Adipose tissue (tissue), 3 donors: Measurements from ENCODE around the gene SCT. TPM values are rescaled to one million over a fixed set of nuclear protein-coding genes. Genes with fewer than 3 reads are reported as not detected.
"Not testable (repeated sequence)": the region's sequence is repeated elsewhere in the genome, so short reads cannot be mapped to it uniquely, and the experiment has no call there.

ENCODE experiments used
- H3K27ac ChIP-seq: one replicate; pipeline ENCODE4 v1.5.1; 2013; ENCODE audit warnings: low read depth, low read length
- whole genome bisulfite sequencing, 3 donors: extraction: QIAGEN DNeasy Blood & Tissue Kit; methylation state at CpG; one replicate each; pipeline ENCODE4 v1.1.7; 2013; 5-methylcytosine and 5-hydroxymethylcytosine counted together
- polyA plus RNA-seq, 3 donors: library from polyadenylated mRNA; stranded (reverse); fragments of 200-250 nt; gene quantifications; one replicate each; pipeline ENCODE4 v1.2.3, GENCODE V29; 2013
- donor health status: healthy with polysubstance abuse.
- donor health status: Bipolar disorder and iron deficiency.
- donor health status: healthy.

Gene SCT
- polyA plus RNA-seq, 3 donors, result not detected

DNA sequence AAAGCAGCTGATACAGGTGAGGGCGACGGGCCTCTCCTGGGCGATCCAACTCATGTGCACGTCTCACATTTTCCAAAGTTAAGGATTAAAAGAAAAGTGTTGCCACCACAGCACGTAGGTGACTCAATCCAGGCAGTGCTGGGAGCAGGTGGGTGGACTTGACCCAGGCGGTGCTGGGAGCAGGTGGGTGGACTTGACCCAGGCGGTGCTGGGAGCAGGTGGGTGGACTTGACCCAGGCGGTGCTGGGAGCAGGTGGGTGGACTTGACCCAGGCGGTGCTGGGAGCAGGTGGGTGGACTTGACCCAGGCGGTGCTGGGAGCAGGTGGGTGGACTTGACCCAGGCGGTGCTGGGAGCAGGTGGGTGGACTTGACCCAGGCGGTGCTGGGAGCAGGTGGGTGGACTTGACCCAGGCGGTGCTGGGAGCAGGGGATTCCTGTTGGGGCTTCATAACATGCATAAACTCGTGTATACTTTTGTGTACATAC is 20.7 kb upstream of the SCT start:
- 87 to 95% (median 89%) methylated on average over 9 to 10 of the region's 14 CpGs for WGBS, 3 donors
- not testable (repeated sequence) for H3K27ac ChIP-seq

DNA sequence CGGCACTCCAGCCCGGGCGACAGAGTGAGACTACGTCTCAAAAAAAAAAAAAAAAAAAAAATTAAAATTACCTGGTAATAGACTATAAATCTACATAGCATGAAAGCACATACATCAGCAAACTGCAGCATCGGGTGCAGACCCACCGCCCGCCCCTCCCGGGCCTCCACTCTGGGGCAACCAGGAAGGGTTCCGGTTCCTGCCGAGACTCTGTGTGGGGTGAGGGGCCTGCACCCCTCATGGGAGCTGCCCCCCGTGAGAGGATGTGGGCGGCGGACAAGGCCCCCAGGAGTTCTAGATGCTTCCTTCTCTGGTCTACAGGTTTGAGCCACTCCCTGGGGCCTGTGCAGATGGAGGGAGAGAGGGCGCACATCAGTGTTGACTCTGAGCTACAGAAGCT is 19.2 kb upstream of the SCT start:
- H3K27ac ChIP-seq, result no peak overlapping the region
- 78 to 90% (median 89%) methylated on average over 14 of the region's 14 CpGs for WGBS, 3 donors

DNA sequence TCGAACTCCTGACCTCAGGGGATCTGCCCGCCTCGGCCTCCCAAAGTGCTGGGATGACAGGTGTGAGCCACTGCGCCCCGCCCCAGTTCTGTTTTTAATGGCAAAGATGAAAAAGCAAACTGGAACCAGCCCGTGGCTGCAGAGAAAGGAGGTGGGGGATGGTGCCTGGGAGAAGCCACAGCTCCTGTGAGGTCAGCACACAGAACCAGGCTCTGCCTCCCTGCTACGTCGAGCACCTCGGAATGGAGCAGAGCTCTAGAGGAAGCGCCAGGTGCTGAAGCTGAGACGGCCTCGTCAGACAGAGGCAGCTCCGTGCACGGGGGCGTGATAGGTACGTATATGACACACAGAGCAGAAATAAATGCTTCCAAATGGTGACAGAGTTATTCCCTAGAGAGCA is 18.6 kb upstream of the SCT start:
- no peak overlapping the region for H3K27ac ChIP-seq
- whole genome bisulfite sequencing, 3 donors, result 83 to 88% (median 86%) methylated on average over 16 of the region's 16 CpGs

DNA sequence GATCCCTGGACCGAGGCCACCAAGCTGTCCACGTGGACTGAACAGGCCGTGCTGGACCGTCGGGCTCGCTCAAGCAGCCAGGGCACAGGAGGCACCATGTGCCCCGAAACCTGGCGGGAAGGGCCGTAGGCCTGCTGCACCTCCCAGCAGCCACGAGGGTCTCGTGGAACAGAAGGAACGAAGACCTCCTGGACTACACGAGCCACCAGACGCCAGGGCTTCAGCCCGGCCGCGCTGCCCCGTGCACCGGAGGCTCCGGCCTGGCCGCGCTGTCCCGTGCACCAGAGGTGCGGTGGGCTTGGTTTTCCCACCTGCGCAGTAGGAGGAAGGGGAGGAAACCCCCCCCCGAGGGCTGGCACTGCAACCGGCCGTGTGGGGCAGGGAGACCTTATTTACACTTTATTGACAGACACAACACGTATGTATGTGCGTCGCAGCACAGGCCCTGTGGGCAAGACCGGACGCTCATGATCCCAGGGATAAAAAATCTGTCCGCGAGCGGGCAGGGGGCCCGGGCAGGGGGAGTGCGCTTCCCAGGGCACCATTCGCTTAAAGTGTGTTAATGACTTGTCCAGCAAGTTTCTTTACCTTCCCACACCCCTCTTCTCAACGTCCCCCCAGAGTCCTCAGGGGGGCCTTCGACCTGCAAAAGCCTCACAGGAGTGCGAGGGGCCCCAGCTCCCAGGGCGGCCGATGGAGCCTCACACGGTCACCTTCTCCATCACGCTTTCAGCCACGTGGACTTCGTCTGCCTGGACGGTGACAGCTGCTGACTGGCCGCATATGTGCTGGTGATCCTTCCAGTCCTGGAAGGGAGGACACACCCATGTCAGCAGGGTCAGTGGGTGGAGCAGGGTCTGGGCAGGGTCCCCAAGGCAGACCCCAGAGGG is 17.1 kb upstream of the SCT start:
- WGBS, 3 donors, result 86 to 90% (median 90%) methylated on average over 49 to 50 of the region's 50 CpGs
- no peak overlapping the region for H3K27ac ChIP-seq

DNA sequence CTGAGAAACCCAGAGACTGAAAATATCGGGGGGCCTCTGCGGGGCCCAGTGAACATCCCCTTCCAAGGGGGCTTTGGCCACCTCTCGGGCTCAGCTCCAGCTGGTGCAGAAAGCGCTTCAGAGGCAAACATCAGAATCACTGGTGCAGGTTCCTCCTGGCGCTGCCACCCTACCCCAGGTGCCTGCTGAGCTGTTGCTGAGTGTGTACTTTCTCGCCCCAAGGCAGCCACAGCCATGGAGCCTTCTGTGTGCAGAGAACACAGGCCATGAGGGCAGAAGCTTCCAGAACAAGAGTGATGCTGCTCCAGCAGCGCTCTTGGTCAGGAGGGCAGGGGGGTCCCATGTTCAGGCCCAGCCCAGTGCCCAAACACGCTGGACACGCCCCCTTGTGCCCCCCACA is 16.4 kb upstream of the SCT start:
- 90 to 94% (median 94%) methylated on average over 9 of the region's 9 CpGs for WGBS, 3 donors

DNA sequence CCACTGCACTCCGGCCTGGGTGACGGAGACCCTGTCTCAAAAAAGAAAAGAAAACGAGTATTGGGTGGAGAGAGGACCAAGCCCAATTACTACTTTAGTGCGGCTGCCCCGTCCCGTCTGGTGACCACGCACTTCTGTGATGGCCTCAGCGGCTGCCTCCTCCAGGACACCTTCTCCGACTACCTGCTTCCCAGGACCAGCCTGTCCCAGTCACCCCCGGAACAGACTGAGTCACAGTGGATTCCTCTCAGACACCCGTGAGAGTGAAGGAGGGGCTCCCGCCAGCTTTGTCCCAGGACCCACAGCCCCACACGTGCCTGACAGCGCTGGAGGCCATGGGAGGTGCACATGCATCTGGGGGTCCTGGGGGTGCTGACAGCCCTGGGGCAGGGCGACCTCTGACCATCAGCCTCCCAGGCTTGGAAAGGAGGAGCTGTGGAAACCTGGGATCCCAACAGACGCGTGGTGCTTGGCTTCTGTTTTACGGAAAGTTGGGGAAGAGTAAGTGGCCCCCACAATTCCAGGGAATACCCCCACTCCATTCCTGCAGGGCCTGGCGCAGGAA is 14.9 kb upstream of the SCT start:
- no peak overlapping the region for H3K27ac ChIP-seq
- WGBS, 3 donors, result 93 to 95% (median 94%) methylated on average over 19 of the region's 19 CpGs

More for the DNA sequence above, 16.4 kb upstream of the SCT start:
- no peak overlapping the region for H3K27ac ChIP-seq

DNA sequence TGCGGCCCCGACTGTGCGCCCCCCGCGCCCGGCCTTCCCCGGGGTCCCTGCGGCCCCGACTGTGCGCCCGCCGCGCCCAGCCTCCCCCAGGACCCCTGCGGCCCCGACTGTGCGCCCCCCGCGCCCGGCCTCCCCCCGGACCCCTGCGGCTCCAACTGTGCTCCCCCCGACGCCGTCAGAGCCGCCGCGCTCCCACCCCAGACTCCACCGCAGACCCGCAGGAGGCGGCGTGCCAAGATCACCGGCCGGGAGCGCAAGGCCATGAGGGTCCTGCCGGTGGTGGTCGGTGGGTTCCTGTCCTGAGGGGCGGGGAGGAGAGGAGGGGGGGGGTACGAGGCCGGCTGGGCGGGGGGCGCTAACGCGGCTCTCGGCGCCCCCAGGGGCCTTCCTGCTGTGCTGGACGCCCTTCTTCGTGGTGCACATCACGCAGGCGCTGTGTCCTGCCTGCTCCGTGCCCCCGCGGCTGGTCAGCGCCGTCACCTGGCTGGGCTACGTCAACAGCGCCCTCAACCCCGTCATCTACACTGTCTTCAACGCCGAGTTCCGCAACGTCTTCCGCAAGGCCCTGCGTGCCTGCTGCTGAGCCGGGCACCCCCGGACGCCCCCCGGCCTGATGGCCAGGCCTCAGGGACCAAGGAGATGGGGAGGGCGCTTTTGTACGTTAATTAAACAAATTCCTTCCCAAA is 13.2 kb upstream of the SCT start:
- WGBS, 3 donors, result 20 to 57% (median 28%) methylated on average over 33 to 68 of the region's 69 CpGs
- no peak overlapping the region for H3K27ac ChIP-seq

DNA sequence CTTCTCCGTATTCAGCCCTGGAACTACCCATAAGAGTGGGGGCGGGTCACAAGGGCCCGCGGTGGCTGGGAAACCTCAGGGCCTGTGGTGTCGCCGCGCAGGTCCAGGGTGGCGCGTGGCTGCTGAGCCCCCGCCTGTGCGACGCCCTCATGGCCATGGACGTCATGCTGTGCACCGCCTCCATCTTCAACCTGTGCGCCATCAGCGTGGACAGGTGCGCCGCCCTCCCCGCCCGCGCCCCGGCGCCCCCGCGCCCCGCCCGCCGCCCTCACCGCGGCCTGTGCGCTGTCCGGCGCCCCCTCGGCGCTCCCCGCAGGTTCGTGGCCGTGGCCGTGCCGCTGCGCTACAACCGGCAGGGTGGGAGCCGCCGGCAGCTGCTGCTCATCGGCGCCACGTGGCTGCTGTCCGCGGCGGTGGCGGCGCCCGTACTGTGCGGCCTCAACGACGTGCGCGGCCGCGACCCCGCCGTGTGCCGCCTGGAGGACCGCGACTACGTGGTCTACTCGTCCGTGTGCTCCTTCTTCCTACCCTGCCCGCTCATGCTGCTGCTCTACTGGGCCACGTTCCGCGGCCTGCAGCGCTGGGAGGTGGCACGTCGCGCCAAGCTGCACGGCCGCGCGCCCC is 12.5 kb upstream of the SCT start:
- H3K27ac ChIP-seq, result no peak overlapping the region
- WGBS, 3 donors, result 4 to 30% (median 12%) methylated on average over 34 to 80 of the region's 80 CpGs

DNA sequence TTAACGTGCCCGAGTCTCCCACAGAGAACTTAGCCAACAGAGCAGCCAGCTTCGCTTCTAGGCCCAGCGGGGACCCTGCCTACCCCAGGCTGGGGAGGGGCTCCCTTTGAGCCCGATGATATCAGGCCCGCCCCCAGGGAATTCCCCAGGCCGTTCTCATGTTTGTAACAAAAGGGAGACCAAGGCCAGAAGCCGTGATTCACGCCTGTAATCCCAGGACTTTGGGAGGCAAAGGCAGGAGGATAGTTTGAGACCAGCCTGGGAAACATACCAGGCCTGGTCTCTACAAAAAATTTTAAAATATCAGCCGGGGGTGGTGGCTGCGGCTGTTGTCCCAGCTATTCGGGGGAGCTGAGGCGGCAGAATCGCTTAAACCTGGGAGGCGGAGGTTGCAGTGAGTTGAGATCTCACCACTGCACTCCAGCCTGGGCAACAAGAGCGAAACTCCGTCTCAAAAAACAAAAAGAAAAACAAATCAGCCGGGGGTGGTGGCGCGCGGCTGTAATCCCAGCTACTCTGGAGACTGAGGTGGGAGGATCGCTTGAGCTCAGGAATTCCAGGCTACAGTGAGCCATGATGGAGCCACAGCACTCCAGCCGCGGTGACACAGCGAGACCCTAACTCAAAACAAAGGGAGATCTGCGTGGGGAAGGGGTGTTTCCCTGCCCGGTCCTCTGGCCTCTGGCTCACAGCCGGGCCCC is 11.8 kb upstream of the SCT start:
- no peak overlapping the region for H3K27ac ChIP-seq
- 56 to 66% (median 58%) methylated on average over 28 of the region's 28 CpGs for WGBS, 3 donors

DNA sequence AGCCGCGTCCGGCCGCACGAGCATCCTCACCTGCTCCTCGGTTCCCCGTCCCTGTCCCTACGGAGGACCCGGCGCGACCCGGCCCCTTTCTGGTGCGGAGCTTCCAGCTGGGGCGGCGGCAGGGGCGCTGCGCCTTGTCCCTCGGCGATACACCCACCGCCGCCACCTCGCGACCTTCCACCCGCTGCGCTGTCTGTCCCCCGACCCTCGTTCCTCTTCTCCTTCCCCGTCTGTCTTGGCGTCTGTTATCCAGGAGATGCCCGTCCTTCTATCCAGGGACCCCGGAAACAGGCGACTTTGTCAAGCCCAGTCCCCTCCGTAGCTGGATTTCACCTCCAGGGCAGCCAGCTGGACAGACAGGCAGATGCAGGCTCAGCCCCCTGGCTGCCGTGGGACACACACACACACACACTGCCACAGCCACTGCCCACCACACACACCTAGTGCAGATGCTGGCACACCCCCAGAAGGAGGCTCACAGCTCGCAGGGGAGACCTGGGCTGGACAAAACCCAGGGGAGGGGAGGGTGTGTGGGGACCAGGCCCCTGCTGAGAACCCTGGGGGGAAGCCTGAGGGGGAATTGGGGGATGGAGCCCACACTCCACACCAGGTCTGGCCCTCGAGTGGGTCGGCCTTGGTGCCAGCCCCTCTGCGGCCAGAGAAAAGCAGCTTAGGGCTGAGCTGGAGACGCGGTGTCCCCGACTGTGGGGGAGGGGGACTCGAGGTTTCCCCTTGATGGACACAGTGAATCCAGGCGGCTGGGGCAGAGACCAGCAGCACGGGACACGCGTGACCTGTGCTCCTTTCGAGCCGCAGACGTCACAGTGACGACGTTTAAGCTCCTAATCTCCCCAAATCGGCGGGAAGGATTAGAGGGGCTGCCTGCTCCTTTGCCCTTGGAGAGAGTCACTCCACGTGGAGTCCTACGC is 10.9 kb upstream of the SCT start:
- WGBS, 3 donors, result 40 to 48% (median 42%) methylated on average over 54 to 55 of the region's 55 CpGs

DNA sequence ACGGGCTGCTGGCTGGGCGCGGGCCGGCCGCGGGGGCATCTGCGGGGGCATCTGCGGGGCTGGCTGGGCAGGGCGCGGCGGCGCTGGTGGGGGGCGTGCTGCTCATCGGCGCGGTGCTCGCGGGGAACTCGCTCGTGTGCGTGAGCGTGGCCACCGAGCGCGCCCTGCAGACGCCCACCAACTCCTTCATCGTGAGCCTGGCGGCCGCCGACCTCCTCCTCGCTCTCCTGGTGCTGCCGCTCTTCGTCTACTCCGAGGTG is 10.3 kb upstream of the SCT start:
- H3K27ac ChIP-seq, result no peak overlapping the region
- 2 to 8% (median 3%) methylated on average over 8 to 34 of the region's 34 CpGs for WGBS, 3 donors

More for the DNA sequence above, 10.9 kb upstream of the SCT start:
- no peak overlapping the region for H3K27ac ChIP-seq

DNA sequence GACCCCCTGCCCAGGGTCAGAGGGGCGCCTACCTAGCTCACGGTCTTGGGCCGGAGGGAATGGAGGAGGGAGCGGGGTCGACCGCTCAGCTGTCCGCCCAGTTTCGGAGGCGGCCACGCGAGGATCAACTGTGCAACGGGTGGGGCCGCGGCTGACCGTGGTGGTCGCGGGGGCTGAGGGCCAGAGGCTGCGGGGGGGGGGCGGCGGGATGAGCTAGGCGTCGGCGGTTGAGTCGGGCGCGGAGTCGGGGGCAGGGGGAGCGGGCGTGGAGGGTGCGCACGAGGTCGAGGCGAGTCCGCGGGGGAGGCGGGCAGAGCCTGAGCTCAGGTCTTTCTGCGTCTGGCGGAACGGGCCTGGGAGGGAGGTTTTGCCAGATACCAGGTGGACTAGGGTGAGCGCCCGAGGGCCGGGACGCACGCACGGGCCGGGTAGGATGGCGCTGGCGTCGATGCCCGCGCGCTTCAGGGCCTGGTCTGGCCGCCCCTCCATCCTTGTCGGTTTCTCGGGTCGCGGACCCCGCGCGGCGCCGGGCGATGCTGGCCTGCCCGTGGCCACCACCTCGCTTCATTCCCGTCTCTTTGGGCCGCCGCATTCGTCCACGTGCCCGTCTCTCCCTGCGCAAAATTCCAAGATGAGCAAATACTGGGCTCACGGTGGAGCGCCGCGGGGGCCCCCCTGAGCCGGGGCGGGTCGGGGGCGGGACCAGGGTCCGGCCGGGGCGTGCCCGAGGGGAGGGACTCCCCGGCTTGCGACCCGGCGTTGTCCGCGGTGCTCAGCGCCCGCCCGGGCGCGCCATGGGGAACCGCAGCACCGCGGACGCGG is 9.7 kb upstream of the SCT start, which contains the start of gene DRD4:
Gene DRD4 (plus strand): TSS at position 759 of the 822 bp plus-strand sequence. CDS start 36 bp downstream, at position 795.
- 13 to 16% (median 15%) methylated on average over 85 to 100 of the region's 100 CpGs for WGBS, 3 donors
- H3K27ac ChIP-seq, result no peak within 1 kb of the TSS

DNA sequence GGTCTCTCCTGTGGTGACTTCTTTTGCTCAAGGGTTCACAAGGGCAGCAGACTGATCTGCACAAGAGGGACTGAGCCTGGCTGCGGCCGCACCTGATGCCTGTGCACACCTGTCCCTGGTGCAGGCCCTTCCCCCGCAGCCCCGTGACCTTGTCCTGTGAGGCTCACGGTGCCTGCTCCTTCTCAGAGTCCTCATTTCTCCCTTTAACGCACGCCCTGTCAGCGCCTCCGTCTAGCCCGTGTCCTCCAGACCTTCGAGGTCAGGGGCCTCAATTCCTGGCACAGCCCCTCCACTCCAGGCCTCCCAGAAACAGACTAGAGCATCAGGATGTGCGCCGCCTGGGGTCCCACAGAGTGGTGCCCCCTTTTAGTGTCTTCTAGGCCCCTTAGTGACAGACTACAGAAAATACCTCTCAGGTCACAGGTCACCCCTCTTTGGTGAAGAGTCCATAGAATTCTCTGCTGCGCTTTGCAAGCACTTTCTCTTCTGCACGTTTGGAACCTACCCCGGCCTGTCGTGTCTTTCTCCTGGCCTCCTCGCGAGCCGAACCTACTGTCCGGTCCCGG is 9.0 kb upstream of the SCT start:
- WGBS, 3 donors, result 59 to 76% (median 74%) methylated on average over 22 of the region's 22 CpGs
- no peak overlapping the region for H3K27ac ChIP-seq

DNA sequence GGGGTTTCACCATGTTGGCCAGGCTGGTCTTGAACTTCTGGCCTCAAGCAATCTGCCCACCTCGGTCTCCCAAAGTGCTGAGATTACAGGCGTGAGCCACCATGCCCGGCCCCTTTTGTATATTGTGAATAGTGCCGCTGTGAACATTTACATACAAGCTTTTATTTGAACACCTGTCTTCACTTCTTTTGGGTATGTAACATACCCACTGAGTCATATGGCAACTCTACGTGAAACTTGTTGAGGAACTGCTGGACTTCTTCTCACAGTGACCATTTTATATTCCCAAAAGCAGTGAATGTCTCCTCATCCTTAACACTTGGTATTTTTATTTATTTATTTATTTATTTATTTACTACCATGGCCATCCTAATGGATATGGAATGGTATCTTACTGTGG is 3.9 kb upstream of the SCT start:
- H3K27ac ChIP-seq, result no peak overlapping the region
- WGBS, 3 donors, result 74 to 97% (median 93%) methylated on average over 5 of the region's 5 CpGs

DNA sequence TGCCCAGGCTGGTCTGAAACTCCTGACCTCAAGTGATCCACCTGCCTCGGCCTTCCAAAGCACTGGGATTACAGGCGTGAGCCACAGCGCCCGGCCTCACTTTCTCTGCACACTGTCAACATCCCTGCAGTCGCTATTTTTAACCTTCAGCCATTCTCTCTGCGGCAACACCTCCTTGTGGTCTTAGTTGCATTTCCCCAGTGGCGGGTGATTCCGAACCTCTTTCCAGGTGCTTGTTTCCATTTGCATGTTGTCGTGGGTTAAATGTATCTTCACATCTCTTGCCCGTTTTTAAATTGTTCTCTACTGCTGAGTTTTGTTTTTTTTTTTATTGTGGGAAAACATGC is 2.2 kb upstream of the SCT start:
- no peak overlapping the region for H3K27ac ChIP-seq
- WGBS, 3 donors, result 44 to 56% (median 44%) methylated on average over 10 of the region's 10 CpGs

DNA sequence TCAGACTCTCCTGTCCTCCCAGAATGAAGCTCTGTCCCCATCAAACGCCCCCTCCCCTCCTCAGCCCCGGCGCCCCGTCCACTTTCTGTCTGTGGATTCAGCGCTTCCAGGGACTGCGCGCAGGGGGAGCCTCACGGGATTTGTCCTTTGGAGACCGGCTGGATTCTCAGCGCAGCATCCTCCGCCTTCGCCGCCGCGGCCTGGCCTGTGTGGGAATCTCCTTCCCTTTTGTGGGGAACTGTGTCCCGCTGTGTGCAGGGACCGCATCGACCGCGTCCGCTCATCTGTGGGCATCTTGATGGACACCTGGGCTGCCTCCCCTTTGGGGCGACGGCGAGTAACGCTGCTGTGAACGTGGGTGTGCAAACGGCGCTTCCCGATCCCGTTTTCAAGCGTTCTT is 1.1 kb upstream of the SCT start:
- WGBS, 3 donors, result 91 to 95% (median 94%) methylated on average over 31 of the region's 31 CpGs
- no peak overlapping the region for H3K27ac ChIP-seq

DNA sequence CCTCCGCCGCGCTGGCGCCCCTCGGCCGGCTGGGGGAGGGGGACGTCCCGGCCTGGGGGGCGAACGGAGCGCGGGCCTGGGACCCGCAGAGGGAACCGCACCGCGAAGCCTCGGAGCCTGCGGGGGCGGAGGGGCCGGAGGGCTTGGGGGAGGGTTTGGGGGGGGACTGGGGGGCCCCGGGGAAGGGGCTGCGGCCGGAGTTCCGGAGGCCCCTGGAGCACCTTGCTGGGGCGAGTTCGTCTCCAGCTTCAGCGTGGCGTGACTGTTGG is 261 bp upstream of the SCT start:
- 18 to 38% (median 25%) methylated on average over 7 to 28 of the region's 28 CpGs for WGBS, 3 donors
- H3K27ac ChIP-seq, result no peak overlapping the region
